HG03469 (cell line): ENCODE measurements around the gene CMIP.

Experiments
- ATAC-seq: cut with Tn5 transposase; IDR thresholded peaks from one replicate; pipeline ENCODE4 v1.9.1; 2021; ENCODE audit warnings: mild to moderate bottlenecking, moderate library complexity, moderate number of reproducible peaks; ENCODE audit not compliant: unreplicated experiment

The CMIP gene

GRCh38 chr16:81528256-81528655, 83.6 kb downstream of the CMIP start:
- ATAC-seq, result no peak

- ATAC-seq, result no peak
Measured at GRCh38 chr16:81530296-81530721, 85.7 kb downstream of the CMIP start.

DNA sequence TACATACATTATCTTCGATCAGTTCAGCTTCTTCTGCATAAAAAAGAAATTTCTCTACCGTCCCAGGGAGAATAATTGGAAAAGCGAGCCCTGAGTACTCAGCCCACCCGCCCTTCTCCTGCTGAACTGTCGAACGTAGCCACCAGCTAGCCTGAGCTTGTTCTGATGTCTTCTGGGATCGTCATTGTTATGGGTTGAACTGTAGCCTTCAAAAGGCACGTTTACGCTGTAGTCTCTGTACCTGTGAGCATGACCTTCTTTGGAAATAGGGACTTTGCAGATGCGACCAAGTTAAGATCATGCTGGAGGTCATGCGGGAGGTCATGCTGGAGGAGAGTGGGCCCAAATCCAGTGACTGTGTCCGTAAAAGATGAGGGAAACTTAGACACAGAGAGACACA, 86.2 kb downstream of the CMIP start:
- ATAC-seq, result no peak

DNA sequence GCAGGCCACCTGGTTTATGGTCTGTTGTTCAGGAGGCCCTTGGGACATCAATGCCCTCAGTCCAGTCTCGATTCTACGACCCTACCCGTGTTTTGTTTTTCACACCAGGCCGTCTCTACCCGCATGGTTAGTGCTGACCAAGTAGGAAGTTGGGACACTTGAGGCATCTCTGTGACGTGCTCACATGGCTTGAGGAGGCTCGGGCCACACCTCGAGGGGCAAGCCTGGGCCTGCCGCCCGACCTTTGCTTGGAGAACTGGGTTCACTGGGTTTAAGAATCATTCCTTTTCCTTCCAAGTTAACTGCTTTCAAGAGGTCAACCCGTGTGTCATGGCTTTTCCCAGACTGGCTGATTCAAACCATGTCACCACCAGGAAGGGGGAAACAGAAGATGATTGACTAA, 86.8 kb downstream of the CMIP start:
- no peak for ATAC-seq

GRCh38 chr16:81532491-81533174, 88.0 kb downstream of the CMIP start:
- no peak for ATAC-seq

- no peak for ATAC-seq
Measured at GRCh38 chr16:81533175-81533507, 88.5 kb downstream of the CMIP start.

DNA sequence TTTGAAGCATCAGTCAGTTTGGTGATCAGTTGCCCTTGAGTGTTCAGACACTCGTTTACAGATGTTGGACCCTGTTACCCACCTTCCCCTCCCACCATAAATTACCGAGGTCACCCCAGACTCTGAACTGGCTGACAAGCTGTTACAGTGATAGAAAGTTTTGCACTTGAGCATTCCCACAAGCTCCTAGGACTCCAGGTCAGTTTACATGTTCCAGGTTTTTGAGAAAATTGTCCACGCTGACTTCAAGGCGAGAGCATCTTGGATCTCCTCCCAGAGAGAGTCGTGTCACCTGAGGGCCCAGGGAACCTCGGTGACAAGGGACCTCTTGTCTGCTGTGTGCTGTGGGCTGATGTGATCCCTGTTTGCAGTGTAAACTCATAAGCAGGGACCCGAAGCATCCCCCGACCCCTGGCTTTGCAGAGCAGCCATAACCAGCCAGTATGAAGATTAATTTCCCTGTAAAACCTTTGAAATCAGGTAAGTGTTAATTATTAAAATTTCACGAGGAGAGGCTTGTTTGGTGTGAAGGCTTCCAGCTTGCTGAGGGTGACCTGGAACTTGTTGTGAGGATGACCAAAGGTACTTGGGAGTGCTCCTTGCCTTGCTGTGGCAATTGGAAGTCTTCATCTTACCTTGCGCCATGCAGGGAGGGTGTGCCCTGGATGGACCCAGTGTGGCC, 91.2 kb downstream of the CMIP start:
- ATAC-seq, result no peak

GRCh38 chr16:81536648-81537047, 92.0 kb downstream of the CMIP start:
- ATAC-seq, result no peak

GRCh38 chr16:81537721-81538561, 93.3 kb downstream of the CMIP start:
- ATAC-seq, result no peak

GRCh38 chr16:81539009-81539758, 94.6 kb downstream of the CMIP start:
- no peak for ATAC-seq

- ATAC-seq, result no peak
Measured at GRCh38 chr16:81539759-81540472, 95.3 kb downstream of the CMIP start.

DNA sequence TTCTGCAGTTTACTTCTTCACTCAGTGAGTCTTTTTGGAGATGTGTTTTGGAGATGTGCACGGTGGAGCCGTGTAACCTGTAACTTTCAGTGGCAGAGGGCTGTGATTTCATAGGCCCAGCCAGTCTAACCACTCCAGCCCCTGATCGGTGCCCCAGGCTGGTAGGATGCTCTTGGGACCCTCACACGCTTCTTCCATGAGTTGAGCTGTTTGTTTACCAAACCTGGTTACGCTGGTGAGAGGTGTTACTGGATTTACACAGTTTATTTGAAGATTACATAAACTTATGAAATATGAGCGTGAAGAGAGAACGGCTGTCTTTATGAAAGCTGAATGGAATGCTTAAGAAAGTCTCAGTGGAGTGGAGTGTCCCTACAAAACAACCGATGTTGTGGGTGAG, 96.7 kb downstream of the CMIP start:
- ATAC-seq, result no peak

GRCh38 chr16:81542609-81543570, 98.3 kb downstream of the CMIP start:
- ATAC-seq, result no peak

GRCh38 chr16:81543571-81543970, 99.0 kb downstream of the CMIP start:
- ATAC-seq, result no peak

DNA sequence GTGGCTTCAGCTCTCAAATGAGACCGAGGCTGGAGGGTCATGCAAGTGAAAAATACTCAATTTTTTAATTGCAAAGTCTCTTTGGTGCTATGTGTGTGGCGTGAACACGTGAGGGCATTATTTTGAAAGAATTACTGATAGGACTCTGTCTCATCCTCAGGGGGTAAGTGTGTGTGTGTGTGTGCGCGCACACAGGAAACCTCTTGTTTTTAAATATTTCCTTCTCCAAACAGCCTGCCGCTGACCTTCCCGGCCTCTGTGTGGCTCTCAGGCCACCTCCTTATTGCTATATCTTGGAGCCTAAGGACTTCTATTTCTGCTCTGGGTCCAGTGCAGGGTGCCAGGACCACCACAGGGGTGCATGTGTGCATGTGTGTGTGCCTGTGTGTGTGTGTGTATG, 99.7 kb downstream of the CMIP start:
- no peak for ATAC-seq

DNA sequence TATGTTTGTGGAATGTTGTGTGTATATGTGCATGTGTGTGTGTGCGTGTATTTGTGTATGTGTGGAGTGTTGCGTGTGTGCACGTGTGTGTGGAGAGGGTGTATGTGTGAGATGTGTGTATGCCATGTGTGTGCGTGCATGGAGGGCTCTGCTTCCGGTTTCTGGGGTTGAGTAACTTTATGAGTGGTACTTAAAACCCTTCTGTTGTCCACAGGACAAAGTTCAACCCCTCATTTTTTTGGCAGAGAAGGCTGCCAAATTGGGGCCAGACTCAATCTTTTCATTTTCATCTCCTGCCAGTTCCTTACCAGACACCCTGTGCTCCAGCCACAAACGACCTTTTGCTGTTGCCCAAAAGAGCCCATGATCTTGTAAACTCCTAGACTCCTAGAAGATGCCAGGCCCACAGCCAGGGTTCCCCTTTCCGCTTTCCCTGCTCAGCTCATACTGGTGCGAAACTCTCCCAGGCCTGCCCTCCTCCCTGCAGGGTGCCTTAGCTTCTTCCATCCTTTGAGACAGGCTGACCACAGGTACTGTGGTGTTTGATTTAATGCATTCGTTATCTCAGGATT, 100.2 kb downstream of the CMIP start:
- ATAC-seq, result no peak

DNA sequence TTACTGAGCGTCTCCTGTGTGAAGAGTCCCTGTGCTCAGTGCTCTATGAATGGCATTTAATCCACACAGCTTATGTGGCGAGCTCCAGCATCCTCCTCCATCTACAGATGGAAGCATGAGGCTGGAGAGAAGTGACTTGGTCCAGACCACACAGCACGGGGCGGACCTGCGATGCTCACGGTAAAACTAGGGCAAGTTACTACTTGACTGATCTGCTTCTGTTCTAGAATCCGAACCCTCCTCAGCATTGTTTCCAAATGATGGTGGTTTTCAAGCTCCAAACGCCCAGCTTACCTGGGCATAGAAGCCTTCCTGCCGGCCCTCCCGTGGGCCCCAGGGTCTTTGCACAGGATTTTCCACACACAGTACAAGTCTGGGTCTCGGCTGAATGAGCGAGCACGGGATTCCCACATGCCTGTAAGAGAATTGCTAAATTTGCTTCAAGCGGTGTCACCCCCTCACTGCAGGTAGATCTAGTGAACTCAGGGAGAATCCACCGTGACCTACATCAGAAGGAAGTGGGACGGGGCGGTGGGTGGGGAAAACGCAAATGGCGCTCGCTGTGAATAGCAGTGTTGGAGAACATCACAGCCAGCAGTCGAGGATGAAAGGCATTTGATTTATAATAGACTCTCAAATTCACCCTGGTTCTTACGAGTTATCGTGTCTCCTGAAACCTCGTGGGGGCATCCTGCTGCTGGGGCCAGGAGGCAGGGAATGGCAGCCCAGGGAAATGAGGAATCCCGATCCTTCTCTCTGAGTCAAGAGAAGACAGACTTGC, 101.1 kb downstream of the CMIP start:
- ATAC-seq, result no peak

- no peak for ATAC-seq
Measured at GRCh38 chr16:81546781-81547180, 102.2 kb downstream of the CMIP start.
